IMR-90 (cell line): Measurements from ENCODE around the gene PDYN. TPM values are rescaled to one million over a fixed set of nuclear protein-coding genes. Genes with fewer than 3 reads are reported as not detected.

ENCODE experiments used
- ATAC-seq: fragments of 200-7000 bp; cut with Tn5 transposase; 2 replicates; pipeline ENCODE4 v1.9.1; 2020; ENCODE audit warnings: low read depth, mild to moderate bottlenecking, moderate library complexity
- BruUV-seq: library from RNA; stranded (reverse); fragments of 400-500 nt; replicated peaks from 2 replicates; lab custom pipeline; 2021; lab: Mats Ljungman, UMichigan
- CTCF ChIA-PET: fragments of 300-600 bp; formaldehyde crosslinking; extraction: SDS; loops from one replicate; lab custom pipeline; 2021; ENCODE audit warnings: antibody characterized with exemption; lab: Yijun Ruan, JAX
- POLR2A ChIA-PET: fragments of 300-600 bp; sonication (Branson Sonifier 250); formaldehyde crosslinking; loops from one replicate; lab custom pipeline; 2022; ENCODE audit warnings: antibody characterized with exemption; ENCODE audit not compliant: unreplicated experiment; lab: Charles Lee
- DNase-seq: peaks from one replicate; pipeline ENCODE4 v3.0.0; 2013
- H2AFZ ChIP-seq: replicated peaks from 2 replicates; pipeline ENCODE3; 2013; ENCODE audit warnings: low read length, mild to moderate bottlenecking; ENCODE audit not compliant: poor library complexity
- H2AK5ac ChIP-seq: 2 replicates; pipeline ENCODE4 v1.6.1; 2013; ENCODE audit warnings: low read depth, low read length, inconsistent platforms
- H2AK9ac ChIP-seq: replicated peaks from 2 replicates; pipeline ENCODE3; 2013; ENCODE audit warnings: mild to moderate bottlenecking, low read depth, low read length, moderate library complexity; ENCODE audit not compliant: poor library complexity
- H2BK120ac ChIP-seq: 2 replicates; pipeline ENCODE4 v1.6.1; 2013; ENCODE audit warnings: low read depth, low read length, inconsistent platforms
- H2BK15ac ChIP-seq: 3 replicates; pipeline ENCODE4 v1.6.1; 2013; ENCODE audit warnings: low read depth, low read length, inconsistent platforms
- H2BK20ac ChIP-seq: 2 replicates; pipeline ENCODE4 v1.6.1; 2013; ENCODE audit warnings: low read depth, mild to moderate bottlenecking, inconsistent platforms, low read length, moderate library complexity
- H2BK5ac ChIP-seq: 2 replicates; pipeline ENCODE4 v1.6.1; 2013; ENCODE audit warnings: mild to moderate bottlenecking, low read depth, low read length, inconsistent platforms; ENCODE audit not compliant: poor library complexity, severe bottlenecking
- H3K14ac ChIP-seq: replicated peaks from 2 replicates; pipeline ENCODE4 v1.6.1; 2013; ENCODE audit warnings: low read depth, low read length, inconsistent platforms
- H3K18ac ChIP-seq: 2 replicates; pipeline ENCODE4 v1.6.1; 2013; ENCODE audit warnings: low read depth, low read length, control low read depth
- H3K23ac ChIP-seq: 2 replicates; pipeline ENCODE4 v1.6.1; 2013; ENCODE audit warnings: low read depth, low read length, inconsistent platforms
- H3K27ac ChIP-seq: 2 replicates; pipeline ENCODE4 v1.5.1; 2013; ENCODE audit warnings: mild to moderate bottlenecking, control low read depth, low read length; ENCODE audit not compliant: insufficient read depth
- H3K27me3 ChIP-seq: 2 replicates; pipeline ENCODE4 v1.6.1; 2013; ENCODE audit warnings: low read length; ENCODE audit not compliant: control insufficient read depth, insufficient read depth
- H3K36me3 ChIP-seq: 2 replicates; pipeline ENCODE4 v1.6.1; 2013; ENCODE audit warnings: low read length, mixed read lengths; ENCODE audit not compliant: control insufficient read depth, insufficient read depth
- H3K4ac ChIP-seq: 2 replicates; pipeline ENCODE4 v1.6.1; 2013; ENCODE audit warnings: low read depth, low read length, inconsistent platforms
- H3K4me1 ChIP-seq: 2 replicates; pipeline ENCODE4 v1.6.1; 2013; ENCODE audit warnings: low read length, mixed read lengths; ENCODE audit not compliant: control insufficient read depth, insufficient read depth
- H3K4me2 ChIP-seq: 2 replicates; pipeline ENCODE4 v1.6.1; 2013; ENCODE audit warnings: low read depth, mild to moderate bottlenecking, control low read depth, low read length, moderate library complexity
- H3K4me3 ChIP-seq: 2 replicates; pipeline ENCODE4 v1.5.1; 2013; ENCODE audit warnings: low read depth, mild to moderate bottlenecking, control low read depth, low read length, moderate library complexity; ENCODE audit not compliant: insufficient read depth
- H3K56ac ChIP-seq: 2 replicates; pipeline ENCODE4 v1.6.1; 2013; ENCODE audit warnings: low read length, inconsistent platforms; ENCODE audit not compliant: insufficient read depth; ENCODE audit errors: extremely low read depth
- H3K79me1 ChIP-seq, 2 experiments: 2 replicates each; pipeline ENCODE4 v1.6.1; 2013; ENCODE audit warnings: low read length in 2 of 2, inconsistent platforms in 1 of 2, low read depth in 1 of 2
- H3K9ac ChIP-seq: 2 replicates; pipeline ENCODE4 v1.6.1; 2013; ENCODE audit warnings: low read depth, low read length, control low read depth
- H3K9me1 ChIP-seq: 2 replicates; pipeline ENCODE4 v1.6.1; 2013; ENCODE audit warnings: low read length, inconsistent platforms; ENCODE audit not compliant: insufficient read depth
- H3K9me3 ChIP-seq: 2 replicates; pipeline ENCODE4 v1.6.1; 2013; ENCODE audit warnings: low read length; ENCODE audit not compliant: control insufficient read depth, insufficient read depth
- H4K20me1 ChIP-seq: 2 replicates; pipeline ENCODE4 v1.6.1; 2013; ENCODE audit warnings: low read length, inconsistent platforms; ENCODE audit not compliant: insufficient read depth
- H4K5ac ChIP-seq: 2 replicates; pipeline ENCODE4 v1.6.1; 2013; ENCODE audit warnings: mild to moderate bottlenecking, low read depth, low read length, control low read depth
- H4K8ac ChIP-seq, 2 experiments: 2 replicates each; pipeline ENCODE4 v1.6.1; 2013; ENCODE audit warnings: low read depth in 2 of 2, low read length in 2 of 2, control low read depth in 1 of 2, inconsistent platforms in 1 of 2
- H4K91ac ChIP-seq: 2 replicates; pipeline ENCODE4 v1.6.1; 2013; ENCODE audit warnings: low read depth, low read length, inconsistent platforms; ENCODE audit not compliant: insufficient read depth
- CEBPB ChIP-seq: IDR thresholded peaks from 2 replicates; pipeline ENCODE4 v1.6.1; 2012; ENCODE audit warnings: low read depth, low read length, improper control_type of control experiment
- MAZ ChIP-seq: IDR thresholded peaks from 2 replicates; pipeline ENCODE4 v1.6.1; 2012; ENCODE audit warnings: low read depth, mild to moderate bottlenecking, low read length, improper control_type of control experiment, moderate library complexity, borderline replicate concordance
- MXI1 ChIP-seq: IDR thresholded peaks from 2 replicates; pipeline ENCODE4 v1.6.1; 2012; ENCODE audit warnings: low read depth, mild to moderate bottlenecking, low read length, moderate library complexity, borderline replicate concordance
- NFE2L2 ChIP-seq: fragments of 150-350 bp; IDR thresholded peaks from 2 replicates; pipeline ENCODE4 v1.6.1; 2016; ENCODE audit warnings: low read depth, mild to moderate bottlenecking, low read length
- RAD21 ChIP-seq: IDR thresholded peaks from 2 replicates; pipeline ENCODE4 v1.6.1; 2012; ENCODE audit warnings: low read length, improper control_type of control experiment
- RFX5 ChIP-seq: IDR thresholded peaks from 2 replicates; pipeline ENCODE4 v1.8.0; 2012; ENCODE audit warnings: low read depth, mild to moderate bottlenecking, low read length, moderate library complexity
- WGBS, 2 experiments: methylation state at CpG; one replicate each; pipeline versions ENCODE4 v1.1.5 to v1.1.7; 2013; ENCODE audit warnings: missing lambda C conversion rate in 2 of 2; ENCODE audit not compliant: insufficient read length in 1 of 2; ENCODE audit errors: extremely low coverage in 2 of 2; 5-methylcytosine and 5-hydroxymethylcytosine counted together
- dilution Hi-C: fragments of 300-500 bp; cut with HindIII; formaldehyde crosslinking; loops from one replicate; pipeline ENCODE4 v1.14.3; 2018; ENCODE audit warnings: low sequenced_read_pairs; ENCODE audit not compliant: unreplicated experiment
- in situ Hi-C: fragments of 300-500 bp; cut with MboI; formaldehyde crosslinking; loops from 3 replicates; pipeline ENCODE4 v1.14.3; 2019; ENCODE audit warnings: low sequenced_read_pairs, inconsistent platforms, mixed read lengths
- intact Hi-C: fragments of 100-400 bp; cut with micrococcal nuclease; formaldehyde crosslinking; loops from 2 replicates; pipeline ENCODE4 v1.10.0; 2022
- polyA plus RNA-seq, 3 experiments: library from polyadenylated mRNA; depleted of rRNA; stranded (reverse); fragments of >200 nt; gene quantifications; 2 replicates each; pipeline ENCODE4 v1.2.3, GENCODE V29; 2012; ENCODE audit warnings: low replicate concordance in 1 of 3
- total RNA-seq: library from RNA; depleted of rRNA; stranded (reverse); fragments of >200 nt; gene quantifications from 2 replicates; pipeline ENCODE4 v1.2.3, GENCODE V29; 2012
- TF ChIP-seq, protein P1 (sequence below): conservative IDR thresholded peaks from 2 replicates; pipeline ENCODE4 v1.5.1; 2012; ENCODE audit warnings: mild to moderate bottlenecking, low read depth, low read length, improper control_type of control experiment
- TF ChIP-seq, protein P2 (sequence below): fragments of 150-350 bp; IDR thresholded peaks from 2 replicates; pipeline ENCODE4 v1.6.1; 2016; ENCODE audit warnings: low read depth, mild to moderate bottlenecking, low read length, moderate library complexity, borderline replicate concordance
- TF ChIP-seq, protein P3 (sequence below): fragments of 150-350 bp; IDR thresholded peaks from 2 replicates; pipeline ENCODE4 v1.6.1; 2017; ENCODE audit warnings: mild to moderate bottlenecking, antibody characterized with exemption, low read length, low read depth

The PDYN gene
- total and polyA plus RNA-seq, 2 of the 4 experiments (the other 2 are of a cell fraction) = not detected

DNA sequence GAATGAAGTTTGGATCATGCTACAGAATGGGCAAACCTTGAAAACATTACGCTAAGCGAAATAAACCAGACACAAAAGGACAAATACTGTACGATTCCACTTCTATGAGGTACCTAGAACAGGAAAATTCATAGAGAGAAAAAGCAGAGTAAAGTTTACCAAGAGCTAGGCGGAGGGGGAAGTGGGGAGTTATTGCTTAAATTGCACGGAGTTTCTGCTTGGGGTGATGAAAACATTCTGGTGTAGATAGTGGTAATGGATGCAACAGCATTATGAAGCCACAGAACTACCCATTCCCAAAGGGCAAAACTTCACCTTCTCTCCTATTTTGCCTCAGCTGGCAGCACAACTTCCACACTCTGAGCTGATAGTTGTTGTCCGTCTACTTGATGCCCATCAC, 6.4 kb upstream of the PDYN start:
- no peak overlapping the region for H2BK5ac ChIP-seq
- H4K20me1 ChIP-seq = no peaks in the 10 kb centered on the region
- no CpG with 5 or more reads among the region's 6 CpGs for WGBS, 2 experiments
- DNase-seq (no peak), ATAC-seq (no peak)
- no peaks in the 10 kb centered on the region for H3K79me1 ChIP-seq
- peaks cover 13% of the 10 kb centered on the region for H3K27me3 ChIP-seq
- no peak overlapping the region for H2BK120ac ChIP-seq
- H3K9me3 ChIP-seq = no peaks in the 10 kb centered on the region
- H4K91ac ChIP-seq = no peak overlapping the region
- no peak overlapping the region for H3K56ac ChIP-seq
- no peaks in the 10 kb centered on the region for H3K36me3 ChIP-seq
- no peaks in the 10 kb centered on the region for H3K4me1 ChIP-seq
- no peak overlapping the region for H3K14ac ChIP-seq
- H2AFZ ChIP-seq = no peak overlapping the region
- H4K5ac ChIP-seq = no peak overlapping the region
- no peak overlapping the region for H4K8ac ChIP-seq
- H3K4ac ChIP-seq = no peak overlapping the region
- H3K4me3 ChIP-seq = no peak overlapping the region
- intact Hi-C loops = no loop called here
- H3K4me2 ChIP-seq = no peak overlapping the region
- no peak overlapping the region for H3K18ac ChIP-seq
- CTCF ChIA-PET = interaction anchor here (0.6 to 1.2 kb wide), 2 partner anchors 19 to 101 kb away, joined by 3 read pairs; no protein-coding TSS in a partner anchor
- no peak overlapping the region for H3K9ac ChIP-seq
- no peak overlapping the region for H2AK9ac ChIP-seq
- no peaks in the 10 kb centered on the region for H3K9me1 ChIP-seq
- in situ Hi-C loops = loop anchor here (10.0 kb wide), 1 partner anchor 175 kb away; no protein-coding TSS in a partner anchor
- POLR2A ChIA-PET = no interaction called here
- H3K23ac ChIP-seq = no peak overlapping the region
- dilution Hi-C loops = no loop called here
- H2AK5ac ChIP-seq = no peak overlapping the region
- no peak overlapping the region for H2BK15ac ChIP-seq
- no TSS peak for BruUV-seq
- no peak overlapping the region for H3K27ac ChIP-seq
- TF ChIP-seq RFX5 = no peak
- TF ChIP-seq NFE2L2 = no peak
- TF ChIP-seq CEBPB = no peak
- no peak for TF ChIP-seq RAD21
- TF ChIP-seq, protein P1, sequence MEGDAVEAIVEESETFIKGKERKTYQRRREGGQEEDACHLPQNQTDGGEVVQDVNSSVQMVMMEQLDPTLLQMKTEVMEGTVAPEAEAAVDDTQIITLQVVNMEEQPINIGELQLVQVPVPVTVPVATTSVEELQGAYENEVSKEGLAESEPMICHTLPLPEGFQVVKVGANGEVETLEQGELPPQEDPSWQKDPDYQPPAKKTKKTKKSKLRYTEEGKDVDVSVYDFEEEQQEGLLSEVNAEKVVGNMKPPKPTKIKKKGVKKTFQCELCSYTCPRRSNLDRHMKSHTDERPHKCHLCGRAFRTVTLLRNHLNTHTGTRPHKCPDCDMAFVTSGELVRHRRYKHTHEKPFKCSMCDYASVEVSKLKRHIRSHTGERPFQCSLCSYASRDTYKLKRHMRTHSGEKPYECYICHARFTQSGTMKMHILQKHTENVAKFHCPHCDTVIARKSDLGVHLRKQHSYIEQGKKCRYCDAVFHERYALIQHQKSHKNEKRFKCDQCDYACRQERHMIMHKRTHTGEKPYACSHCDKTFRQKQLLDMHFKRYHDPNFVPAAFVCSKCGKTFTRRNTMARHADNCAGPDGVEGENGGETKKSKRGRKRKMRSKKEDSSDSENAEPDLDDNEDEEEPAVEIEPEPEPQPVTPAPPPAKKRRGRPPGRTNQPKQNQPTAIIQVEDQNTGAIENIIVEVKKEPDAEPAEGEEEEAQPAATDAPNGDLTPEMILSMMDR = no peak
- no peak for TF ChIP-seq MXI1
- TF ChIP-seq, protein P2, sequence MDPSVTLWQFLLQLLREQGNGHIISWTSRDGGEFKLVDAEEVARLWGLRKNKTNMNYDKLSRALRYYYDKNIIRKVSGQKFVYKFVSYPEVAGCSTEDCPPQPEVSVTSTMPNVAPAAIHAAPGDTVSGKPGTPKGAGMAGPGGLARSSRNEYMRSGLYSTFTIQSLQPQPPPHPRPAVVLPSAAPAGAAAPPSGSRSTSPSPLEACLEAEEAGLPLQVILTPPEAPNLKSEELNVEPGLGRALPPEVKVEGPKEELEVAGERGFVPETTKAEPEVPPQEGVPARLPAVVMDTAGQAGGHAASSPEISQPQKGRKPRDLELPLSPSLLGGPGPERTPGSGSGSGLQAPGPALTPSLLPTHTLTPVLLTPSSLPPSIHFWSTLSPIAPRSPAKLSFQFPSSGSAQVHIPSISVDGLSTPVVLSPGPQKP = no peak
- TF ChIP-seq, protein P3, sequence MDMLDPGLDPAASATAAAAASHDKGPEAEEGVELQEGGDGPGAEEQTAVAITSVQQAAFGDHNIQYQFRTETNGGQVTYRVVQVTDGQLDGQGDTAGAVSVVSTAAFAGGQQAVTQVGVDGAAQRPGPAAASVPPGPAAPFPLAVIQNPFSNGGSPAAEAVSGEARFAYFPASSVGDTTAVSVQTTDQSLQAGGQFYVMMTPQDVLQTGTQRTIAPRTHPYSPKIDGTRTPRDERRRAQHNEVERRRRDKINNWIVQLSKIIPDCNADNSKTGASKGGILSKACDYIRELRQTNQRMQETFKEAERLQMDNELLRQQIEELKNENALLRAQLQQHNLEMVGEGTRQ = no peak
- no peak for TF ChIP-seq MAZ
- no peak overlapping the region for H2BK20ac ChIP-seq
